NCI-H748 treated with DMSO at 0.1 percent for 48 hours (cell line): ENCODE measurements around the gene CSNK1G1.

Source experiments
- DNase-seq: peaks from one replicate; lab custom pipeline; 2025; lab: John Stamatoyannopoulos, UW

CSNK1G1 gene

GRCh38 chr15:64191971-64192830 lies 163.8 kb downstream of the CSNK1G1 start:
- DNase-seq = no peak

DNA sequence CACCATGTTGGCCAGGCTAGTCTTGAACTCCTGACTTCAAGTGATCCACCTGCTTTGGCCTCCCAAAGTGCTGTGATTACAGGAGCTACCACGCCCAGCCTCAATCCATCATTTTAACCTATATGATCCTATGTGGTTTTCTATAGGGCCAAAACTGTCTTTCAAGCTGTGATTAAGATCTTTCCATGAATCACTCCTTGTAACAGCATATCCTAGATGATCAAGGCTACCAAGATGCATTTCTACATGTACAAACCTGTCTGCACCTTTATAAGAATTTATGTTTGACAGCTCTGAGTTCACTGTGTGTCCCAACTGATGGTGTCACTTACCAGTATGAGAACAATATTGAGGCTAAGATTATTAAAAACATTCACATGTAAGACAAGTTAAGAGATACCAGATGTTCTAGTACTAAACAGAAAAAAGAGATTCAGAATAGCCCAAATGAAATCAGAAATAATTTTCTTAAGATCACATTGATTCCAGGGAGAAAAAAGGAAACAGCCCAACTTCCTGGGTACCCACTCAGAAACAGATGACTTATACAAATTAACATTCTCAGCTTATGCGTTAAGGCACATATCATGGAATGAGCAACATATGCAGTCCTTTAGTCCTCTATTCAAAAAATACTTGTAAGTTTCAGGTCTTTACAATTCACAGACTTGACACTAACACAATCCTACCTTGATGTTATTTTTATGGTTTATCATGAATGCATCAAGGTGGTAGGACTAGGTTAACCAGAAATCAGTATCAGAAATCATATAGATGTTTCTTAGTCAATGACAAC lies 168.4 kb downstream of the CSNK1G1 start:
- DNase-seq = no peak

GRCh38 chr15:64185146-64185911 lies 170.6 kb downstream of the CSNK1G1 start:
- DNase-seq = no peak

DNA sequence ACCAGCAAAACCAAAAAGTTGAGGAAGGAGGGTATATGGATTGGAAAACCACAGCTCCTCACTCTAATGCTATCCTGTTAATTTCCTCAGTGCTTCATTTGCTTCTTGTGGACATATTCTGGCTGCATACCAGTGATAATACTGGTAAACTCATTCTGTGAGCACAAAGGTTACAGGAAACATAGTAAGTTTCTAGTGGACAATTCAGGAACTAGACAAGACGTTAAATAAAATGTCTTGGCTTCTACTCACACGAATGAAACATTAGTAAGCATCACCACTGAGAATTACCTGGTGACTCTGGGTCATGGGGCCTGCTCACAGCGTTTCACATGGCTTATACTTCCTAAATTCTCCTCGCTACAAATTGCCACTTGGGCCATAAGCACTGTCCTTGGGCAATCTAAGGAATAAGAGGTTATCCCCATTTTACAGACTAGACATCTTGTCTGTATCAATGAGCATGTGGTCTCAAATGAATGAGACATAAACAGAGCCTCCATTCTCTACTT lies 173.1 kb downstream of the CSNK1G1 start:
- no peak for DNase-seq

- DNase-seq = no peak
Observed at GRCh38 chr15:64180235-64180824, 175.6 kb downstream of the CSNK1G1 start.

DNA sequence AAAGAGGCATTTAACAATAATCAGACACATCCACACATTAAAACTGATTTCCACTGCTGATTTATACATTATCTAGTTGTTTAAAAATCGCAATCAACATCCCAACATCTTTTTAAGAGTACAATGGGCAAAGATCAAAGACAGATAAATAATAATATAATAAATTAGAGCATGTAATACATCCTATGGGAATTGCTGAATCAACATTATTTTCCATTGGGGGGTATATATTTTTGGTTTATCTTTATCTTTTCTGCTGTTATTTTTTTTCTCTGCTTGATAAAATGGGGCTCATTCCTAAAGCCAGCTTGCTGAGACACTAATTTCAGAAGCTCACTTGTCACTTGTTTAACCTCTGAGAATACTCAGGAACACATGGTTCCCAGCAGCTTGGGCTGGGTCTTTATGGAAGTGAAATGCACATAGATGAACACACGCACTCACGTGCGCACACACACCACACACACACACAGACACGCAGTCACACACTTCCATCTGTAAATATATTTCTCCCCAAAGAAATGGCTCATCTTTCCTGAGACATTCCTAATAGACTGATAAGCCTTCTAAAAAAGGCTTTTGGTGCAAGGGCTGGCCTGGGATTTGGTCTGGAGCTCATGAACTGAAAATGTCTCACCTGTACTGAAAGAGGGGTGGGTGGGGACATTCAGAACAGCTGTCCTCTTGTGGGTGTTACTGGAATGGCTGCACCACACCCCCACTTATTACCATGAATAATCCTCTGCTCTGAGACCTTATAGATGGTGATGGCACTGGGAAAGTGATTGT lies 189.7 kb downstream of the CSNK1G1 start:
- DNase-seq = no peak

DNA sequence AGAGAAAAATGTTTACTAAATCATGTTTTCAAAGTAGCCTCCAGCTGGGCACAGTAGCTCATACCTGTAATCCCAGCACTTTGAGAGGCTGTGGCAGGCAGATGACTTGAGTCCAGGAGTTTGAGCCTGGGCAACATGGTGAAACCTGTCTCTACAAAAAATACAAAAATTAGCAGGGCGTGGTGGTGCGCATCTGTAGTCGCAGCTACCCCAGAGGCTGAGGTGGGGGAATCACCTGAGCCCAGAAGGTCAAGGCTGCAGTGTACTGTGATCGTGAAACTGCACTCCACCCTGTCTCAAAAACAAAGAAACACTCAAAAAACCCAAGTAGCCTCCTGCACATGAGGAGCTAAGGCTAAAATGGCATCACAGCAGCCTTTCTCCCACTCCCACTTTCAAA lies 191.5 kb downstream of the CSNK1G1 start:
- DNase-seq = no peak

- DNase-seq = no peak
Observed at GRCh38 chr15:64163659-64164362, 192.2 kb downstream of the CSNK1G1 start.

DNA sequence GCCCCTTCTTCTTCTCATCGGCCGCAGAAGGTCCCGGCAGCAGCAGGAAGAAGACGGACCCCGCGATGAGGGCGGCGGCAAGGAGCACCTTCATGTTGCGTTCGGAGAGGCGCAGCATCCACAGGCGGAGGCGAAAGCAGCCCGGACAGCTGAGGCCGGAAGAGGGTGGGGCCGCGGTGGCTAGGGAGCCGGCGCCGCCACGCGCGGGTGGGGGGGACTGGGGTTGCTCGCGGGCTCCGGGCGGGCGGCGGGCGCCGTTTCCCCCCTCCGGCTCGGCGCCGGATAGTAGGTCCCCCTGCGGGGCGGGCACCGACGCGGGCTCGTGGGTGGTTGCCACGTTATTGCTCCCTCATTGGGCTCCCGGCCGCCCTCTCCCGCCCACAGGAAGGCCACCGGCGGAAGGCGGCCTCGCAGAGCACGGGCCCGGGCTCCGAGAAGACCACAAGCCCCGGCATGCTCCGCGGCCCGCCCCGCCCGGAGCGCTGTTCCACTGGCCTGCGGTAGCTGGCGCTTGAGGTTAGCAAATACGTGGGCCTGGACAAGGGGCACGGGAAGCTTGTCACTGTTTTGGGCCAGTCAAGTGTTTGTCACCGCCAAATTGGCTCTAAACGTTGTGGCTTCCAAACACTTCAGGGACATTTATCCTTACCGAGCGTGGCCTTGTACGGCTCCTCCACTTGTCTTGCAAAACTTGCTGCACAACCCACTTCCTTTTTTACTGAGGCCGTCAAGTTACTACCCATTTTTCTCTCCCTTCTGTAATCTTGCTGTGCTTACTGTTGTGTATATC lies 192.9 kb downstream of the CSNK1G1 start, which contains the start of gene PPIB:
Gene PPIB, minus strand, starts transcription at position 154 of the 790 bp plus-strand sequence. Its CDS starts 36 bp downstream, at position 118.
- peak; percentile 70 for DNase-seq

DNA sequence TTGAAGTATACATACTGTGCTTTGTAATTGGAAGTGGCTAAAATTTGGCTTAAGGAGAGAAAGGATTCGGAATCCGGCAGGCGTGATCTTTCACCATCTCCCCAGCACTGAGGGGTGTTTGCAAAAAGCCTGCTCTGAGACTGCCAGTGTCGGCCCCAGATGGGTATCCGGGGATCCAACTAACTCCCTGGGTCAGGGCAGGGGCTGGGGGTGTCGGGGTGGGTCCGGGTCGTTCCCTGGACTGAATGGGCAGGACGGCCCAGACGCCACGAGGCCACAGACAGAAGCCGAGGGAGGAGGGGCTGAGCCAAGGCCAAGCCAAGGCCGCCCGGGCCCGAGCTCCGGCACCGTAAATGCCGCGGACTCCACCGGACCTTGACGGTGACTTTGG lies 193.5 kb downstream of the CSNK1G1 start:
- DNase-seq = no peak

DNA sequence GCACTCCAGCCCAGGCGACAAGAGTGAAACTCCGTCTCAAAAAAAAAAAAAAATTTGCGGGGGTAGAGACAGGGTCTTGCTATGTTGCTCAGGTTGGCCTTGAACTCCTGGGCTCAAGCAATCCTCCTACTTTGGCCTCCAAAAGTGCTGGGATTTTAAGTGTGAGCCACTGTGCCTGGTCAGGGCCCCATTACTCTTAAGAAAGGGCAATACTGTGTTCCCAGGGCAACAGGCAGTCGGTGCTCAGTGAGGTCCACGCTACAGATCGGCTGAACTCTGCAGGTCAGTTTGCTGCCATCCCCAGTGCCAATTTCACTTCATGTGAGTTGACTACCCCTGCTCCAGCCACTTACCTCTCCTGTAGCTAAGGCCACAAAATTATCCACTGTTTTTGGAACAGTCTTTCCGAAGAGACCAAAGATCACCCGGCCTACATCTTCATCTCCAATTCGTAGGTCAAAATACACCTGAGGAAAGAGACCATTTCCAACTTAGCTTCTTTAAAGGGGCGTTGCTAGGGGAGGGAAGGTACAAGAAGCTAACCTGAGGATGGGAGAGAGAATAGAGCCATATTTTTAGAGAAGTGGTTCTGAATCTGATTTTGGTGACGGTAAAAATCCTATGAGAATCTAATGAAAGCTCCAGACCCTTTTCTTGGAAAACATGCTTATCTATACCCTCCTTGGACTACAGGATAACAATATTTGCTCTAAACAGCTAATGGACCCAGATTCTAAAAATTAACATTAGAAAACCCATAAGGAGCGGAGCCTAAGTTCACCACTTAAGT lies 194.1 kb downstream of the CSNK1G1 start:
- no peak for DNase-seq

- no peak for DNase-seq
Observed at GRCh38 chr15:64158363-64159134, 197.4 kb downstream of the CSNK1G1 start.

- no peak for DNase-seq
Observed at GRCh38 chr15:64157599-64158125, 198.3 kb downstream of the CSNK1G1 start.

DNA sequence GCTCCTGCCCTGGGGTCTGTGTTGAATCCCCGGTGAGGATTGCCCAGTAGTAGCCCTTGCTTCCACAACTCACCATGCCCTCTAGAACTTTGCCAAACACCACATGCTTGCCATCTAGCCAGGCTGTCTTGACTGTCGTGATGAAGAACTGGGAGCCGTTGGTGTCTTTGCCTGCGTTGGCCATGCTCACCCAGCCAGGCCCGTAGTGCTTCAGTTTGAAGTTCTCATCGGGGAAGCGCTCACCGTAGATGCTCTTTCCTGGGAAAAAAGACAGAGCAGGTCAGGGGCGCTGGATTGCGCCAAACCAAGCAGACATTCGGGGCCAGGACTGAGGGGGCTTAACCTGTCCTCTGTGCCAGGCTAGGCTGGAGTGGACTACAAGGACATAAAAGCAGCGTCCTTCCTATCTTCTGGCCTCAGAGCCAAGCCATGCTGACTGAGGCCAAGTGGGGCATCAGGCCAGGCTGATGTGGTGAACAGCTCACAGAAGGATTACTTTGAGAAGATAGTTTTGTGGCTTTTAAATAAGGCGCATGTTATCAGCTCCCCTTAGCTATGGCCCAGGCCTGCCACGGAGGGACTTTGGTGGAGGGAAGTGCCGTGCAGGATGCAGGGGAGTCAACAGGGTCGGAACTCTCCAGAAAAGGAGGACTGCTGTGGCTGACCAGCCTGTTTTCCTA lies 199.2 kb downstream of the CSNK1G1 start:
- no peak for DNase-seq

DNA sequence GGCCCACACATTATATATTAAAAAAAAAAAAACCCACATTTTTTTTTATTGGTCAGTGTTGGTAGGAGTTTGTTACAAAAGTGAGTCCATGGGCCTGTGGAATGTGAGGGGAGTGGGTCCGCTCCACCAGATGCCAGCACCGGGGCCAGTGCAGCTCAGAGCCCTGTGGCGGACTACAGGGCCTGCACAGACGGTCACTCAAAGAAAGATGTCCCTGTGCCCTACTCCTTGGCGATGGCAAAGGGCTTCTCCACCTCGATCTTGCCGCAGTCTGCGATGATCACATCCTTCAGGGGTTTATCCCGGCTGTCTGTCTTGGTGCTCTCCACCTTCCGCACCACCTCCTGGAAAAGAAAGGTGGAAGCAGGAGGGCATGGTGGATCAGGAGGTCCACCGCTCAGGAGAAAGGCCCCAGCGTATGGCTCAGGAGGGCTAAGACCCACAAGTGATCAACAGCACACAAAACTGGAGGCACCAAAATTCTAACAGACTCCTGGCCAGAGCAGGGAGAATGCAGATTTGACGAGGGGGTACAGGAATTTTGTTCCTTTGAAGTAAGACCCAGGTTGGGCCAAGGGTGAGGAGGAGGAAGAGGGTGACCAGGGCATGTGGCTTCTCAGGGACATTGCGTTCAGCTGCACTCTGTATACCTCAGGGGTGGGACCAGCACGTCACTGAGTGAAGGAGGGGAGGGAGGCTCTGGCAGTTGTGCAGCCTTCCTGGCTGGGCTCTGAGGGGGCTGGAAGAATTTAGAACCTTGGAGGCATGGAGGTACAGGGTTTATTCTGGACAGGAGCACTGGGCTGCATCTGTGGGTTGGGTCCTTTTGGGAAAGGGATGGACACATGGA lies 199.9 kb downstream of the CSNK1G1 start:
- DNase-seq = no peak
